Measurements from ENCODE around the gene TCF4.

TCF4 gene

GRCh38 chr18:55307505-55307904 lies 280.5 kb downstream of the TCF4 start:
- TF ChIP-seq CTCF (IDR thresholded peaks at IDR 0.05; ENCODE audit: control insufficient read depth, extremely low read depth, insufficient read depth) = no peak
- no peak for DNase-seq (ENCODE audit: low read depth)
- no peak overlapping the region for H3K4me3 ChIP-seq (ENCODE audit: low read depth, low read length)

GRCh38 chr18:55306359-55307024 lies 281.5 kb downstream of the TCF4 start:
- TF ChIP-seq CTCF (IDR thresholded peaks at IDR 0.05; ENCODE audit: control insufficient read depth, extremely low read depth, insufficient read depth) = no peak
- no peak for DNase-seq (ENCODE audit: low read depth)
- H3K4me3 ChIP-seq (ENCODE audit: low read depth, low read length) = no peak overlapping the region

GRCh38 chr18:55302167-55302833 lies 285.7 kb downstream of the TCF4 start:
- H3K4me3 ChIP-seq (ENCODE audit: low read depth, low read length) = no peak overlapping the region
- no peak for TF ChIP-seq CTCF (IDR thresholded peaks at IDR 0.05; ENCODE audit: control insufficient read depth, extremely low read depth, insufficient read depth)
- no peak for DNase-seq (ENCODE audit: low read depth)

GRCh38 chr18:55301824-55302166 lies 286.2 kb downstream of the TCF4 start:
- no peak for TF ChIP-seq CTCF (IDR thresholded peaks at IDR 0.05; ENCODE audit: control insufficient read depth, extremely low read depth, insufficient read depth)
- no peak for DNase-seq (ENCODE audit: low read depth)
- H3K4me3 ChIP-seq (ENCODE audit: low read depth, low read length) = no peak overlapping the region

GRCh38 chr18:55300936-55301531 lies 287.0 kb downstream of the TCF4 start:
- TF ChIP-seq CTCF (IDR thresholded peaks at IDR 0.05; ENCODE audit: control insufficient read depth, extremely low read depth, insufficient read depth) = no peak
- H3K4me3 ChIP-seq (ENCODE audit: low read depth, low read length) = no peak overlapping the region
- no peak for DNase-seq (ENCODE audit: low read depth)

- TF ChIP-seq CTCF (IDR thresholded peaks at IDR 0.05; ENCODE audit: control insufficient read depth, extremely low read depth, insufficient read depth) = no peak
- DNase-seq (ENCODE audit: low read depth) = no peak
- no peak overlapping the region for H3K4me3 ChIP-seq (ENCODE audit: low read depth, low read length)
Observed at GRCh38 chr18:55300421-55300935, 287.5 kb downstream of the TCF4 start.
